ENCODE data around the gene MLLT3.

DNA sequence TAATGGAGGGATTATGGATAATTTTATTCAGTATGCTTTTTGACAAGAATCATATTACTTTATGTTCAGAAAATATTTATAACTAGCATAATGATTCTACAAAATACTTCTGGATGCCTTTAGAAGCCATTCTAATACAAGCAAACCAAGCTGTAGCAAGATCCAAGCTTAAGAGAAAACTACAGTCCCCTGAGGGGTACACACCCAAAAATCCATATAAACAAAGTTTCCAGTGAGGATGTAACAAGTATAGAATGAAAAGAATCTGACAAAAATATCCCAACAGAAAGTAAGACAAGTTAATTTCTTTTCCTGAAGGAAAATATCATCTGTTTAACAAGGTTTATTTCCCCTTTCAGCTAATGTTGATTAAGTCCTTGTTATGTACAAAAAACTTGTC, 53.9 kb downstream of the MLLT3 start:
- no peak for TF ChIP-seq EZH2 (IDR thresholded peaks at IDR 0.05; ENCODE audit: insufficient read depth, poor library complexity, severe bottlenecking)
- no peak for TF ChIP-seq EZH2phosphoT487 (IDR thresholded peaks at IDR 0.05; ENCODE audit: insufficient read depth, low read depth)

Measured in GM23248 (cell line).